HCT116 (cell line): ENCODE results near the gene HAPLN1. TPM values are rescaled to one million over a fixed set of nuclear protein-coding genes. Genes with fewer than 3 reads are reported as not detected.

ENCODE experiments used
- ATAC-seq: fragments of 200-7000 bp; cut with Tn5 transposase; 2 replicates; pipeline ENCODE4 v1.9.1; 2020; ENCODE audit warnings: mild to moderate bottlenecking, moderate library complexity
- BruUV-seq: library from RNA; stranded (reverse); fragments of 400-500 nt; replicated peaks from 2 replicates; lab custom pipeline; 2021; lab: Mats Ljungman, UMichigan
- CTCF ChIA-PET: fragments of 300-600 bp; sonication (Branson Sonifier 250); formaldehyde crosslinking; loops from one replicate; lab custom pipeline; 2021; ENCODE audit warnings: antibody characterized with exemption; lab: Charles Lee
- POLR2A ChIA-PET: fragments of 300-600, 350-600 bp; sonication (Branson Sonifier 250); formaldehyde crosslinking; loops from one replicate; lab custom pipeline; 2021; ENCODE audit warnings: antibody characterized with exemption; lab: Charles Lee
- RAD21 ChIA-PET, 2 experiments: fragments of 300-600 bp; sonication (Branson Sonifier 250); formaldehyde crosslinking; loops; one replicate each; lab custom pipeline; 2023; ENCODE audit warnings: low total read pairs in 2 of 2; ENCODE audit not compliant: uncharacterized antibody in 2 of 2, unreplicated experiment in 2 of 2, low non-redundant PET in 1 of 2; lab: Charles Lee
- DNase-seq: peaks from one replicate; pipeline ENCODE4 v3.0.0-alpha.2; 2010; ENCODE audit warnings: low read depth, low spot score
- H2AFZ ChIP-seq: fragments of 200-600 bp; shearing (Covaris generic), sonication (generic); 2 replicates; pipeline ENCODE4 v1.6.1; 2017; ENCODE audit warnings: low read depth, mixed run types, mixed read lengths, antibody characterized with exemption, low read length; ENCODE audit not compliant: poor library complexity, severe bottlenecking
- H3K27ac ChIP-seq: 2 replicates; pipeline ENCODE4 v1.5.1; 2012; ENCODE audit warnings: low read depth, low read length
- H3K27me3 ChIP-seq: fragments of 200-600 bp; sonication (generic); 2 replicates; pipeline ENCODE4 v1.6.1; 2016; ENCODE audit warnings: mixed run types, low read length, mixed read lengths; ENCODE audit not compliant: insufficient read depth
- H3K36me3 ChIP-seq, 2 experiments: fragments of 200-500 bp in 1 of 2; fragments of 200-600 bp in 1 of 2; sonication (Bioruptor generic) in 1 of 2; sonication (generic) in 1 of 2; 2 replicates each; pipeline versions ENCODE4 v1.5.1 to v1.6.1; 2014 to 2016; ENCODE audit warnings: low read length in 2 of 2, inconsistent platforms in 1 of 2, mixed read lengths in 1 of 2, mixed run types in 1 of 2; ENCODE audit not compliant: insufficient read depth in 2 of 2, control insufficient read depth in 1 of 2
- H3K4me1 ChIP-seq, 2 experiments: fragments of 200-600 bp in 1 of 2; sonication (generic) in 1 of 2; 2 replicates each; pipeline versions ENCODE4 v1.5.1 to v1.6.1; 2012 to 2017; ENCODE audit warnings: low read length in 2 of 2, inconsistent platforms in 1 of 2, mild to moderate bottlenecking in 1 of 2, mixed read lengths in 1 of 2, mixed run types in 1 of 2, moderate library complexity in 1 of 2; ENCODE audit not compliant: insufficient read depth in 2 of 2, control insufficient read depth in 1 of 2
- H3K4me2 ChIP-seq: fragments of 200-600 bp; sonication (generic); 2 replicates; pipeline ENCODE4 v1.6.1; 2017; ENCODE audit warnings: mixed run types, low read length, mixed read lengths
- H3K4me3 ChIP-seq, 2 experiments: fragments of 200-600 bp in 1 of 2; sonication (generic) in 1 of 2; replicated peaks in 1 of 2; 2 replicates each; pipeline ENCODE4 v1.5.1; 2011 to 2016; ENCODE audit warnings: low read length in 2 of 2, control low read depth in 1 of 2, low read depth in 1 of 2, mild to moderate bottlenecking in 1 of 2, mixed read lengths in 1 of 2, mixed run types in 1 of 2
- H3K79me2 ChIP-seq: fragments of 200-600 bp; sonication (generic); 2 replicates; pipeline ENCODE4 v1.6.1; 2017; ENCODE audit warnings: mild to moderate bottlenecking, mixed run types, low read length, moderate library complexity, mixed read lengths; ENCODE audit not compliant: insufficient read depth
- H3K9ac ChIP-seq: fragments of 200-600 bp; sonication (generic); 2 replicates; pipeline ENCODE4 v1.6.1; 2016; ENCODE audit warnings: low read length, mixed read lengths
- H3K9me2 ChIP-seq: fragments of 200-600 bp; sonication (generic), shearing (Covaris generic); 2 replicates; pipeline ENCODE4 v1.6.1; 2017; ENCODE audit warnings: mixed run types, mild to moderate bottlenecking, moderate library complexity; ENCODE audit not compliant: insufficient read depth
- H3K9me3 ChIP-seq, 2 experiments: fragments of 200-500 bp in 1 of 2; fragments of 200-600 bp in 1 of 2; sonication (Bioruptor generic) in 1 of 2; sonication (generic) in 1 of 2; 2 replicates each; pipeline ENCODE4 v1.6.1; 2014 to 2017; ENCODE audit warnings: low read length in 2 of 2, mixed read lengths in 2 of 2, inconsistent platforms in 1 of 2, low read depth in 1 of 2, mild to moderate bottlenecking in 1 of 2, mixed run types in 1 of 2, moderate library complexity in 1 of 2; ENCODE audit not compliant: control insufficient read depth in 1 of 2, insufficient read depth in 1 of 2
- H4K20me1 ChIP-seq: fragments of 200-600 bp; sonication (generic), shearing (Covaris generic); 2 replicates; pipeline ENCODE4 v1.6.1; 2017; ENCODE audit warnings: mixed run types, mild to moderate bottlenecking, moderate library complexity; ENCODE audit not compliant: insufficient read depth
- EGR1 ChIP-seq: IDR thresholded peaks from 2 replicates; pipeline ENCODE4 v1.6.1; 2012; ENCODE audit warnings: low read depth
- ELF1 ChIP-seq: IDR thresholded peaks from 2 replicates; pipeline ENCODE4 v1.6.1; 2012; ENCODE audit warnings: low read depth, borderline replicate concordance
- EZH2phosphoT487 ChIP-seq: fragments of 200-600 bp; IDR thresholded peaks from 2 replicates; pipeline ENCODE4 v1.6.1; 2018; ENCODE audit warnings: antibody characterized with exemption, borderline replicate concordance
- FOSL1 ChIP-seq: IDR thresholded peaks from 2 replicates; pipeline ENCODE4 v1.6.1; 2012; ENCODE audit warnings: low read depth
- POLR2A ChIP-seq: IDR thresholded peaks from 2 replicates; pipeline ENCODE4 v1.7.0; 2011; ENCODE audit warnings: borderline replicate concordance; ENCODE audit not compliant: insufficient read depth, insufficient read length; ENCODE audit errors: extremely low read depth
- POLR2AphosphoS5 ChIP-seq: IDR thresholded peaks from 2 replicates; pipeline ENCODE4 v1.6.1; 2011; ENCODE audit warnings: mild to moderate bottlenecking, low read depth, low read length, moderate library complexity
- RAD21 ChIP-seq: IDR thresholded peaks from 2 replicates; pipeline ENCODE4 v1.6.1; 2012; ENCODE audit warnings: low read depth, mild to moderate bottlenecking
- SIN3A ChIP-seq: IDR thresholded peaks from 2 replicates; pipeline ENCODE4 v1.6.1; 2012; ENCODE audit warnings: low read depth
- SP1 ChIP-seq: IDR thresholded peaks from 2 replicates; pipeline ENCODE4 v1.6.1; 2012; ENCODE audit warnings: low read depth
- SRF ChIP-seq: IDR thresholded peaks from 2 replicates; pipeline ENCODE4 v1.6.1; 2012; ENCODE audit warnings: low read depth
- ZFX ChIP-seq: fragments of 450-650 bp; IDR thresholded peaks from 2 replicates; pipeline ENCODE4 v1.6.1; 2017
- ZNF274 ChIP-seq: fragments of 200-500 bp; sonication (Bioruptor generic); IDR thresholded peaks from 2 replicates; pipeline ENCODE4 v1.6.1; 2014; ENCODE audit warnings: mild to moderate bottlenecking, low read depth, low read length, inconsistent platforms
- intact Hi-C: fragments of 100-400 bp; cut with micrococcal nuclease; formaldehyde crosslinking; loops from 2 replicates; pipeline ENCODE4 v1.10.0; 2022
- total RNA-seq: library from RNA; stranded (reverse); gene quantifications from one replicate; pipeline ENCODE4 v1.2.1, GENCODE V29; 2021; ENCODE audit not compliant: unreplicated experiment
- TF ChIP-seq, protein P1 (sequence below): IDR thresholded peaks from 2 replicates; pipeline ENCODE4 v1.6.1; 2012
- TF ChIP-seq, protein P2 (sequence below): IDR thresholded peaks from 2 replicates; pipeline ENCODE4 v1.6.1; 2011; ENCODE audit warnings: mild to moderate bottlenecking, low read length, moderate library complexity; ENCODE audit not compliant: insufficient replicate concordance; ENCODE audit errors: extremely low read depth
- TF ChIP-seq, protein P3 (sequence below), 3 experiments: fragments of 200-600 bp in 1 of 3; sonication (generic) in 1 of 3; IDR thresholded peaks in 2 of 3; conservative IDR thresholded peaks in 1 of 3; 2 replicates each; pipeline ENCODE4 v1.5.1; 2012 to 2017; ENCODE audit warnings: low read depth in 2 of 3, low read length in 2 of 3, antibody characterized with exemption in 1 of 3, borderline replicate concordance in 1 of 3, control low read depth in 1 of 3, mild to moderate bottlenecking in 1 of 3, mixed read lengths in 1 of 3, mixed run types in 1 of 3, moderate library complexity in 1 of 3; ENCODE audit not compliant: insufficient read depth in 1 of 3
- TF ChIP-seq, protein P4 (sequence below): IDR thresholded peaks from 2 replicates; pipeline ENCODE4 v1.6.1; 2012

HAPLN1 gene
- total RNA-seq, 1 experiment from 2014 or later: 0.05 TPM

DNA sequence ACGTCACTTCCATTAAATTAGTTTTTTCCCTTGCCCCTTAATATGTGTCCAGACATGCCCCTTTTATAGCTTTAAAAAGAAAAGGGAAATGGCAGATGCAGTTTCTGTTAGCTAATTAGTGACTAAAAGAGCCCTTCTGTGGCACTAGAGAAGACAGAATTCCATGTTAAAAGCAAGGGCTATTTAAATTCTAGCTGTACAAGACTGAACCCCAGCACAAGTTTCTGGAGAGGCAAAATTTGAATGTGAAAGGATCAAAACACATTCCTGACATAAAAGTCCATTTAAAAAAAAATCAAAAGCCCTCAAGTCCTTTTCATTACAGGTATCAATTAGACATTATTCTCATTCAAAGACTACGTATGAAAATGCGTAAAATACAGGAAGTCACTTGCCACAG, 78.7 kb downstream of the HAPLN1 start:
- TF ChIP-seq ZFX (no peak), EZH2phosphoT487 (no peak), FOSL1 (no peak)
- TF ChIP-seq, protein P1, sequence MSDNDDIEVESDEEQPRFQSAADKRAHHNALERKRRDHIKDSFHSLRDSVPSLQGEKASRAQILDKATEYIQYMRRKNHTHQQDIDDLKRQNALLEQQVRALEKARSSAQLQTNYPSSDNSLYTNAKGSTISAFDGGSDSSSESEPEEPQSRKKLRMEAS: no peak
- TF ChIP-seq, protein P2, sequence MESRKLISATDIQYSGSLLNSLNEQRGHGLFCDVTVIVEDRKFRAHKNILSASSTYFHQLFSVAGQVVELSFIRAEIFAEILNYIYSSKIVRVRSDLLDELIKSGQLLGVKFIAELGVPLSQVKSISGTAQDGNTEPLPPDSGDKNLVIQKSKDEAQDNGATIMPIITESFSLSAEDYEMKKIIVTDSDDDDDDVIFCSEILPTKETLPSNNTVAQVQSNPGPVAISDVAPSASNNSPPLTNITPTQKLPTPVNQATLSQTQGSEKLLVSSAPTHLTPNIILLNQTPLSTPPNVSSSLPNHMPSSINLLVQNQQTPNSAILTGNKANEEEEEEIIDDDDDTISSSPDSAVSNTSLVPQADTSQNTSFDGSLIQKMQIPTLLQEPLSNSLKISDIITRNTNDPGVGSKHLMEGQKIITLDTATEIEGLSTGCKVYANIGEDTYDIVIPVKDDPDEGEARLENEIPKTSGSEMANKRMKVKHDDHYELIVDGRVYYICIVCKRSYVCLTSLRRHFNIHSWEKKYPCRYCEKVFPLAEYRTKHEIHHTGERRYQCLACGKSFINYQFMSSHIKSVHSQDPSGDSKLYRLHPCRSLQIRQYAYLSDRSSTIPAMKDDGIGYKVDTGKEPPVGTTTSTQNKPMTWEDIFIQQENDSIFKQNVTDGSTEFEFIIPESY: no peak
- RAD21 ChIA-PET: no interaction called here

DNA sequence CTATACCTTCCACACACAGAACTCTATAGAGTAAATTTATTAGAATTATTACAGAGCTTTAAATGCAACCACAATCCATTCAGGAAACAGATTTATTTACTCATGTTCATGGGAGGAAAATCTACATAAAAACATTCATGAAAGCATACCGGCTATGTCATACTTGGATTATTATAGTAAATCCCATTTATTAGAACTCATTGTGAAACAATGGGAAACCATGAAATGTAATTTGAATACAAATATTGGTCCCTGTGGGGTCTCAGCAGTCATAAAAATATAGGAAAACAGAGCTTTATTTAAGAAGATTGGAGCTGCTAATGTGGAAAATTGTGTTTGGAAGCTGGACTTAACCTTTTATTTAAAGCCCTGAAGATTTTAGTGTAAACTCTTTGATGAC, 80.7 kb downstream of the HAPLN1 start:
- RAD21 ChIA-PET: no interaction called here
- CTCF ChIA-PET: no interaction called here
- no peak for ATAC-seq
- Histone ChIP-seq H3K27me3 (no peaks in the 10 kb centered on the region), H4K20me1 (no peaks in the 10 kb centered on the region), H3K4me3 (no peak overlapping the region), H3K9me2 (no peaks in the 10 kb centered on the region), H3K4me2 (no peak overlapping the region), H3K79me2 (no peaks in the 10 kb centered on the region), H3K9me3 (no peaks in the 10 kb centered on the region), H3K4me1 (no peaks in the 10 kb centered on the region), H3K27ac (no peak overlapping the region), H3K9ac (no peak overlapping the region), H2AFZ (peak overlapping the region; percentile 20), H3K36me3 (no peaks in the 10 kb centered on the region)
- intact Hi-C loops: no loop called here
- no TSS peak for BruUV-seq
- POLR2A ChIA-PET: no interaction called here
- DNase-seq: no peak
- TF ChIP-seq ZNF274 (no peak), SP1 (no peak), POLR2A (no peak), FOSL1 (no peak), SRF (no peak), SIN3A (no peak), EGR1 (no peak), ZFX (no peak), RAD21 (no peak), ELF1 (no peak), POLR2AphosphoS5 (no peak), EZH2phosphoT487 (no peak)
- TF ChIP-seq, protein P3, sequence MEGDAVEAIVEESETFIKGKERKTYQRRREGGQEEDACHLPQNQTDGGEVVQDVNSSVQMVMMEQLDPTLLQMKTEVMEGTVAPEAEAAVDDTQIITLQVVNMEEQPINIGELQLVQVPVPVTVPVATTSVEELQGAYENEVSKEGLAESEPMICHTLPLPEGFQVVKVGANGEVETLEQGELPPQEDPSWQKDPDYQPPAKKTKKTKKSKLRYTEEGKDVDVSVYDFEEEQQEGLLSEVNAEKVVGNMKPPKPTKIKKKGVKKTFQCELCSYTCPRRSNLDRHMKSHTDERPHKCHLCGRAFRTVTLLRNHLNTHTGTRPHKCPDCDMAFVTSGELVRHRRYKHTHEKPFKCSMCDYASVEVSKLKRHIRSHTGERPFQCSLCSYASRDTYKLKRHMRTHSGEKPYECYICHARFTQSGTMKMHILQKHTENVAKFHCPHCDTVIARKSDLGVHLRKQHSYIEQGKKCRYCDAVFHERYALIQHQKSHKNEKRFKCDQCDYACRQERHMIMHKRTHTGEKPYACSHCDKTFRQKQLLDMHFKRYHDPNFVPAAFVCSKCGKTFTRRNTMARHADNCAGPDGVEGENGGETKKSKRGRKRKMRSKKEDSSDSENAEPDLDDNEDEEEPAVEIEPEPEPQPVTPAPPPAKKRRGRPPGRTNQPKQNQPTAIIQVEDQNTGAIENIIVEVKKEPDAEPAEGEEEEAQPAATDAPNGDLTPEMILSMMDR (IDR thresholded peaks at IDR 0.05 in 2 of 3, conservative IDR thresholded peaks at IDR 0.05 in 1 of 3; ENCODE audit: borderline replicate concordance in 1 of 3, insufficient read depth in 1 of 3, low read depth in 2 of 3, low read length in 2 of 3): no peak
- TF ChIP-seq, protein P1: no peak
- TF ChIP-seq, protein P4, sequence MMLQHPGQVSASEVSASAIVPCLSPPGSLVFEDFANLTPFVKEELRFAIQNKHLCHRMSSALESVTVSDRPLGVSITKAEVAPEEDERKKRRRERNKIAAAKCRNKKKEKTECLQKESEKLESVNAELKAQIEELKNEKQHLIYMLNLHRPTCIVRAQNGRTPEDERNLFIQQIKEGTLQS: no peak

More for the DNA sequence above, 78.7 kb downstream of the HAPLN1 start:
- no peak for ATAC-seq
- BruUV-seq: no TSS peak
- intact Hi-C loops: no loop called here
- no peak overlapping the region for H3K4me2 ChIP-seq
- H3K27ac ChIP-seq: no peak overlapping the region
- H3K4me1 ChIP-seq: no peaks in the 10 kb centered on the region
- no peaks in the 10 kb centered on the region for H4K20me1 ChIP-seq
- POLR2A ChIA-PET: no interaction called here
- H3K4me3 ChIP-seq: no peak overlapping the region
- DNase-seq: no peak
- H3K9ac ChIP-seq: no peak overlapping the region
- no peak overlapping the region for H2AFZ ChIP-seq
- CTCF ChIA-PET: no interaction called here
- no peaks in the 10 kb centered on the region for H3K36me3 ChIP-seq
- no peaks in the 10 kb centered on the region for H3K27me3 ChIP-seq
- 0 out of 2 replicates have a peak, but pooled peaks cover 2% of the 10 kb centered on the region for H3K9me2 ChIP-seq
- H3K79me2 ChIP-seq: no peaks in the 10 kb centered on the region
- no peaks in the 10 kb centered on the region for H3K9me3 ChIP-seq
